Measurements from ENCODE around the gene SENP5. TPM values are rescaled to one million over a fixed set of nuclear protein-coding genes. Genes with fewer than 3 reads are reported as not detected.
"Not testable (repeated sequence)": the region's sequence is repeated elsewhere in the genome, so short reads cannot be mapped to it uniquely, and the experiment has no call there.

Gene SENP5, protein sequence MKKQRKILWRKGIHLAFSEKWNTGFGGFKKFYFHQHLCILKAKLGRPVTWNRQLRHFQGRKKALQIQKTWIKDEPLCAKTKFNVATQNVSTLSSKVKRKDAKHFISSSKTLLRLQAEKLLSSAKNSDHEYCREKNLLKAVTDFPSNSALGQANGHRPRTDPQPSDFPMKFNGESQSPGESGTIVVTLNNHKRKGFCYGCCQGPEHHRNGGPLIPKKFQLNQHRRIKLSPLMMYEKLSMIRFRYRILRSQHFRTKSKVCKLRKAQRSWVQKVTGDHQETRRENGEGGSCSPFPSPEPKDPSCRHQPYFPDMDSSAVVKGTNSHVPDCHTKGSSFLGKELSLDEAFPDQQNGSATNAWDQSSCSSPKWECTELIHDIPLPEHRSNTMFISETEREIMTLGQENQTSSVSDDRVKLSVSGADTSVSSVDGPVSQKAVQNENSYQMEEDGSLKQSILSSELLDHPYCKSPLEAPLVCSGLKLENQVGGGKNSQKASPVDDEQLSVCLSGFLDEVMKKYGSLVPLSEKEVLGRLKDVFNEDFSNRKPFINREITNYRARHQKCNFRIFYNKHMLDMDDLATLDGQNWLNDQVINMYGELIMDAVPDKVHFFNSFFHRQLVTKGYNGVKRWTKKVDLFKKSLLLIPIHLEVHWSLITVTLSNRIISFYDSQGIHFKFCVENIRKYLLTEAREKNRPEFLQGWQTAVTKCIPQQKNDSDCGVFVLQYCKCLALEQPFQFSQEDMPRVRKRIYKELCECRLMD
- total RNA-seq: 10 to 100 TPM; 28.3 to 62.9 TPM

DNA sequence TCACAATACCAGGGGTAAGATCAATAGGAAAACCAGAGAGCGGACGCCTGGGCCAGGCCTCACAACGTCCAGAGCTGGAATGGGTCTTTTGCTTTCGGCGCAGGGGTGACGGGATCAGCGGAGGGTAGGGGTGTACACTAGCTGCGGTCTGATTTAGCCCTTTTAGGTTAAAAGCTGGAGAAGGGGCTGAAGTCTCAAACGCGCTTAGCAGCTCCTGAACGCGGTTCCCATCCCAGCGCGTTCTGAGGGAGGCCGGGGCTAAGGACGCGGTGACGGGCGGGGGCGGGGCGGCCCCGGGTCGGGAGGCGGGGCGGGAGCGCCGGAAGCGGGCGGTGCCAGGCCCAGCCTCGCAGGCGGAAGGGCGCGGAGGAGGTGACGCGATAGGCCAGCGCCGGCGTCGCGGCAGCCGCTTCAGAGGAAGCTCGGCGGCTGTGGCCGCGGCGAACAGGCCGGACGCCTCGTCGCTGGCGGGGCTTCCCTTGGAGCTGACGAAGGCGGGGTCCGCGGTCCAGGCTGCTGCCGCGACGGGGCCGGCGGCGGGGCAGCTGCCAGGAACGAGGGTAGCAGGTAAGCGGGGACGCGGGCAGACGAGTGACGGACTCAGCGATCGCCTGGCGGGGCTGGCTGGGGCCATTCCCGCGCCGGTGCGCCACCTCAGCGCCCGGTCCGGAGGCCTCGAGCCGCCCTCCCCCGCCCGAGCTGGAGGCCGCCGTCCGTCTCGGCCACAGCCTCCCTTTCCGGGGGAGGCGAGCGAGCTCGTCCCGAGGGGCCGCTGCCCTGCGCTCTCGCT is at the start of gene SENP5:
Gene SENP5 (plus strand): TSS at position 414 of the 790 bp plus-strand sequence. CDS start 17,262 bp downstream, outside the sequence.
- H3K27me3 ChIP-seq (replicated peaks; ENCODE audit: insufficient read depth): no peaks in the 10 kb centered on the region
- H3K36me3 ChIP-seq: no peaks in the 10 kb centered on the region
- no peaks in the 10 kb centered on the region for H3K9me3 ChIP-seq
- TF ChIP-seq POLR2AphosphoS5 (IDR thresholded peaks at IDR 0.05) (peak; percentile 78), POLR2A (IDR thresholded peaks at IDR 0.05) (peak; percentile 85)
- TF ChIP-seq, protein P1, sequence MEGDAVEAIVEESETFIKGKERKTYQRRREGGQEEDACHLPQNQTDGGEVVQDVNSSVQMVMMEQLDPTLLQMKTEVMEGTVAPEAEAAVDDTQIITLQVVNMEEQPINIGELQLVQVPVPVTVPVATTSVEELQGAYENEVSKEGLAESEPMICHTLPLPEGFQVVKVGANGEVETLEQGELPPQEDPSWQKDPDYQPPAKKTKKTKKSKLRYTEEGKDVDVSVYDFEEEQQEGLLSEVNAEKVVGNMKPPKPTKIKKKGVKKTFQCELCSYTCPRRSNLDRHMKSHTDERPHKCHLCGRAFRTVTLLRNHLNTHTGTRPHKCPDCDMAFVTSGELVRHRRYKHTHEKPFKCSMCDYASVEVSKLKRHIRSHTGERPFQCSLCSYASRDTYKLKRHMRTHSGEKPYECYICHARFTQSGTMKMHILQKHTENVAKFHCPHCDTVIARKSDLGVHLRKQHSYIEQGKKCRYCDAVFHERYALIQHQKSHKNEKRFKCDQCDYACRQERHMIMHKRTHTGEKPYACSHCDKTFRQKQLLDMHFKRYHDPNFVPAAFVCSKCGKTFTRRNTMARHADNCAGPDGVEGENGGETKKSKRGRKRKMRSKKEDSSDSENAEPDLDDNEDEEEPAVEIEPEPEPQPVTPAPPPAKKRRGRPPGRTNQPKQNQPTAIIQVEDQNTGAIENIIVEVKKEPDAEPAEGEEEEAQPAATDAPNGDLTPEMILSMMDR (IDR thresholded peaks at IDR 0.05): peak in 2 of 4 experiments; percentile 4 to 16
- H3K27ac ChIP-seq: peak within 1 kb of the TSS; percentile 83 to 91
- DNase-seq (ENCODE audit: low spot score): peak; percentile 89
- peaks cover 8% of the 10 kb centered on the region for H3K4me1 ChIP-seq (replicated peaks)
- intact Hi-C loops (cut with DNase I): loop anchor here (5.0 kb wide), 1 partner anchor 75 kb away; the partner anchor contains the start of gene NCBP2
- peak within 1 kb of the TSS; percentile 91 to 100 for H3K4me3 ChIP-seq
- under 1% methylated on average over 40 of the region's 93 CpGs for WGBS

DNA sequence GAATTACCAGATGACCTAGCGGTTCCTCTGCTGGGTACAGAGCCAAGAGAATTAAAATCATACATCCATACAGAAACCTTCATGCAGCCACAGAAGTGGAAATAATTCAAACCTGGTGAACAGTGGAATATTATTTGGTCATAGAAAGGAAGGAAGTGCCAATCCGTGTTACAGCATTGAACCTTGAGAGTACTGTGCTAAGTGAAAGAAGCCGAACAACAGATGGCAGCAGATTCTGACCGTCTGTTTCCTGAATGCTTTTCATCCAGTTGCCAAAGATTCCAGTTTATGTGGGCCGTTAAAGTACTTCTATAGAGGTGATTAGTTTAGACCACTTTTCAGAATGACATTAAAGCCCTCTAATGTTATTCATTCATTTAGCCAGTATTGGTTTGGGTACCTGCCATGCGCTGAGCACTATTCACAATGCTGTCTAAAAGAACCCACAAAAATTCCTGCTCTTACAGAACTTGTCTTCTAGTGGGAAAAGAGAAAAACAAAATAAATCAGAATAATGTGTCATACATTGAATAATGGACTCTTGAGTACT is 45.8 kb upstream of the SENP5 start:
- Histone ChIP-seq H3K27me3 (replicated peaks; ENCODE audit: insufficient read depth) (no peaks in the 10 kb centered on the region), H3K4me3 (no peak overlapping the region), H3K4me1 (replicated peaks) (no peaks in the 10 kb centered on the region), H3K27ac (no peak overlapping the region), H3K9me3 (no peaks in the 10 kb centered on the region), H3K36me3 (peaks cover 0 to 5% of the 10 kb centered on the region in 2 donors)
- no peak for DNase-seq (ENCODE audit: low spot score)
- TF ChIP-seq POLR2AphosphoS5 (IDR thresholded peaks at IDR 0.05): no peak
- TF ChIP-seq POLR2A (IDR thresholded peaks at IDR 0.05): no peak
- TF ChIP-seq, protein P1 (IDR thresholded peaks at IDR 0.05): no peak
- WGBS: 84% methylated on average over 6 of the region's 6 CpGs
- intact Hi-C loops (cut with DNase I): no loop called here

DNA sequence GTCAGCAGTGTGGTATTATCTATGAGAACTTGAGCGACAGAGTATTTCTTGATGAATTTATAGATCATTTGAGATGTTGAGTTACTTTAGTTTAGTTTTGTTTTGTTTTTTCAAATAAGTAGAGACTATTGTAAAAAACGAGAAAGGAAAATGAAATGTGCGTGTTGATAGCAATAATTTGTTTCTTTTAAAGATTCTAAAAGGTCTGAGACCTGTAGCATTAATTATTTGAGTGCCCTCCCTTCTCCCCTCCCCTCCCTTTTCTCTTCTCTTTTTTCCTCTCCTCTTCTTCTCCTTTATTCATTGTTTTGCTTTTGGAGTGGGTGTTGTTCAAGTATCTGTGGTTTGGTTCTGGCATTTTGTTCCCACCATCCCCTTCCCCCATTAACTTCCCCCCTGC is 38.1 kb upstream of the SENP5 start:
- H3K4me3 ChIP-seq; H3K27ac ChIP-seq; H3K27me3 ChIP-seq (replicated peaks; ENCODE audit: insufficient read depth); H3K36me3 ChIP-seq; H3K9me3 ChIP-seq; H3K4me1 ChIP-seq (replicated peaks); DNase-seq (ENCODE audit: low spot score): not testable (repeated sequence)
- WGBS: 96% methylated on average over 3 of the region's 3 CpGs
- intact Hi-C loops (cut with DNase I): loop anchor here (10.0 kb wide), 1 partner anchor 135 kb away; the partner anchor contains the start of gene PIGZ

- Histone ChIP-seq H3K27ac (no peak overlapping the region), H3K4me1 (replicated peaks) (no peaks in the 10 kb centered on the region), H3K4me3 (no peak overlapping the region), H3K9me3 (no peaks in the 10 kb centered on the region), H3K27me3 (replicated peaks; ENCODE audit: insufficient read depth) (no peaks in the 10 kb centered on the region), H3K36me3 (no peaks in the 10 kb centered on the region)
- intact Hi-C loops (cut with DNase I): loop anchor here (10.0 kb wide), 1 partner anchor 130 kb away; the partner anchor contains the start of gene PIGZ
- 70% methylated on average over 8 of the region's 8 CpGs for WGBS
- TF ChIP-seq POLR2AphosphoS5 (IDR thresholded peaks at IDR 0.05) (no peak), POLR2A (IDR thresholded peaks at IDR 0.05) (no peak)
- TF ChIP-seq, protein P1 (IDR thresholded peaks at IDR 0.05): no peak
- DNase-seq (ENCODE audit: low spot score): no peak
Measured at GRCh38 chr3:196835086-196835485, 32.6 kb upstream of the SENP5 start.

DNA sequence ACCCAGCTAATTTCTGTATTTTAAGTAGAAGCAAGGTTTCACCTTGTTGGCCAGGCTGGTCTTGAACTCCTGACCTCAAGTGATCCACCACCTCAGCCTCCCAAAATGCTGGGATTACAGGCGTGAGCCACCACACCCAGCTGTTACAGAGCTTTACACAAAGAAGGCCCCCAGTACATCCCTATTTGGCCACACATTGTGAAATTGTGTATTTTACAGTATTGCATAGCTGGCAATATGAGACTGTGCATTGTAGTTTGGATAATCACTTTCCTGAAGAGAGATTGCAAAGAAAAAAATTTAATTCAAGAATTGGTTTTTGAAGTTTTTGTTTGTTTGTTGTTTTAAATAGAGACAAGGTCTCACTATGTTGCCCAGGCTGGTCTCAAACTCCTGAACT is 31.1 kb upstream of the SENP5 start:
- intact Hi-C loops (cut with DNase I): loop anchor here (10.0 kb wide), 1 partner anchor 128 kb away; the partner anchor contains the start of gene PIGZ
- 89% methylated on average over 1 of the region's 1 CpG for WGBS
- not testable (repeated sequence) for H3K27me3 ChIP-seq (replicated peaks; ENCODE audit: insufficient read depth)

More for the DNA sequence above, 31.1 kb upstream of the SENP5 start:
- H3K4me3 ChIP-seq; H3K9me3 ChIP-seq; DNase-seq (ENCODE audit: low spot score); H3K4me1 ChIP-seq (replicated peaks); H3K36me3 ChIP-seq; H3K27ac ChIP-seq: not testable (repeated sequence)

All from prostate gland (tissue), 2 donors.